Right ventricle myocardium superior (tissue), 1 donor: ENCODE data around the gene KRTAP10-3. TPM values are rescaled to one million over a fixed set of nuclear protein-coding genes. Genes with fewer than 3 reads are reported as not detected.

Experiments used
- ATAC-seq: fragments of 200-7000 bp; cut with Tn5 transposase; one replicate; pipeline ENCODE4 v1.9.1; 2020; ENCODE audit warnings: mild to moderate bottlenecking; ENCODE audit not compliant: poor library complexity
- DNase-seq: peaks from one replicate; pipeline ENCODE4 v3.0.0-alpha.2; 2020
- intact Hi-C: fragments of 100-400 bp; cut with DNase I; formaldehyde crosslinking; loops from one replicate; pipeline ENCODE4 v1.11.2; 2022
- total RNA-seq: library from RNA; stranded (reverse); fragmentation: NEBNext Ultra II Directional; extraction: Animal tissue kit (Norgen Biotek cat#: 25700); gene quantifications from one replicate; pipeline ENCODE4 v1.2.1, GENCODE V29; 2021
- donor health status: DM: no; HTN: yes; CAD: no; lungs with severe emphysema.

KRTAP10-3 gene
- total RNA-seq, 1 donor from 2014 or later, result not detected

GRCh38 chr21:44523567-44524413, 34.8 kb downstream of the KRTAP10-3 start:
- DNase-seq (no peak), ATAC-seq (no peak)
- intact Hi-C loops, result no loop called here

DNA sequence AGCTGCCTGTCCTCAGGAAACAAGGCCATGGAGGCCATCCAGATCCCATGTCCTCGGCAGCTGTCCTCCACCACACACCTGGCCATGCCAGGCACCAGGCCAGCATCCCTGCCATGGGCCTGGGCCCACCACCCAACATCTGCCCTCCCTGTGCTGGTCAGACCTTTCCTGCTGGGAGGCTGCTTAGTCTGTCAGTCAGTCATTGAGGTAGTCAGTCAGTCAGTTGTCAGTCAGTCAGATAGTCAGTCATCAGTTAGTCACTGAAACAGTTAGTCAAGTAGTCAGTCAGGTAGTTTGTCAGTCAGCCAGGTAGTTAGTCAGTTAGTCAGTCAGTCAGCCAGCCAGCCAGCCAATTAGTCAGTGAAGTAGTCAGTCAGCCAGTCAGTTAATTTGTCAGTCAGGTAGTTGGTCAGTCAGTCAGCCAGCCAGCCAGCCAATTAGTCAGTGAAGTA, 35.8 kb downstream of the KRTAP10-3 start:
- no peak for ATAC-seq
- no peak for DNase-seq
- intact Hi-C loops, result no loop called here

GRCh38 chr21:44521928-44522752, 36.5 kb downstream of the KRTAP10-3 start:
- ATAC-seq (no peak), DNase-seq (peak; percentile 33)
- intact Hi-C loops, result no loop called here

- DNase-seq, result peak; percentile 24
- no peak for ATAC-seq
- intact Hi-C loops, result no loop called here
Observed at GRCh38 chr21:44521301-44521927, 37.2 kb downstream of the KRTAP10-3 start.

DNA sequence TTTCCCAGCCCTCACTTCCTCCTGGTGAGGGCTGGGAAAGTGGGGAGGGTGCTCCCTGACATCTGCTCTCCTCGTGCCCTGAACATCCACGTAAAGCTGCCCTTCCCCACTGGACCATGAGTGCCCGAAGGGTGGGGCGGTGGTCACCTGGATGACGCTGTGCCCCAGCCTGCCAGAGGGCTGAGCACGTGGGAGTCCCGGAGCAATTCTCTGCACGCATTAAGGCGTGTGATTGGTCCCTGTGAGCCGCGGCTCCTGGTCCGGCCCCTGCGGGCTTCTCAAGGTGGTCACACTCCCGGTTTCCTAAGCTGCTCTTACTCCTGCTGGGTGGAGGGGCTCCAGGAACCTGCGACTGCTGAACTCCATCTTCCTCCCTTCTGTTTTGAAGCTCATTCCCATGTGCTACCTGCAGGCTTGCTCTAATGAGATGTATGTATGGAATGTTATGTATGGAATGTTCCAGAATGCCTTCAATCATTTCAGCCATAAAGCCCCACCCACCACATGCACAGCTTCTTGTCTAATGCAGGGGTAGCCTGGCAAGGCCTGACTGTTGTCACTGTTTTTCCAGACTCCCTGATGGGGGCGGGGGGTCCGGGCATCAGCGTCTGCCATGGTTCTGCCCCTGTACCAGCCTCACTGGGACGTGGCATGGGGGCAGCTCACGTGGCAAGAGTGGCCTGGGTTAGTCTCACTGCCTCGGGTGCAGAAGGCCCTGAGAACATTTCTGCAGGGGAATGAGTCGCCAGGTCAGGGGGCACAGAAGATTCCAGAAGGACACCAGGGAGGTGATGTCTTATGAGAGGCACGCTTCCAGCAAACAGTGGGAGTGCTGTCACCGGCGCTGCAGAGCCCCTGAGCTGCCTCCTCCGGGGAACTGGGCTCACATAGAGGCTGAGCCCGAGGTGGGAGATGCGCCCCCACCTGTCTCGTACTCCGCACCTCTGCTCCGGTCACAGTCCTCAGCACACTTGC, 38.0 kb downstream of the KRTAP10-3 start:
- intact Hi-C loops, result no loop called here
- peak; percentile 30 for DNase-seq
- ATAC-seq, result no peak

- DNase-seq, result peak; percentile 29
- intact Hi-C loops, result loop anchor here (10.0 kb wide), 1 partner anchor 275 kb away; no protein-coding TSS in a partner anchor
- ATAC-seq, result no peak
Observed at GRCh38 chr21:44519346-44520325, 39.0 kb downstream of the KRTAP10-3 start.

DNA sequence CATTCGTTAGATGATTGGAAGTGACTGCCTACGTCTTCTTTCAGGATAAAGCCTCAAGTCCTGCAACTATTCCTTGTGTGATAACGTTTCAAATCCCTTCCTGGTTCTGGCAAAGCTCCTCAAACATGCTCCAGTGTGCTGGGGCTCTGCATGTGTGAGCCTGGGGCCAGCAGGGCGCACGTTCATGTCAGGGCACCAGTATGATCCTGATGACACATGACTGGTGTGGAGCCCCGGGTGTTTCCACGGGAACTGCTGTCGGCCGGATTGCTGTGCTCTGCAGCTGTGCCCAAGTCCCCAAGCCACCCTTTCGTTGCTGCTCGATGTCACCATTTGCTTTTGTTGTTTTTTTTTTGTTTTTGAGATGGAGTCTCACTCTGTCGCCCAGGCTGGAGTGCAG, 39.9 kb downstream of the KRTAP10-3 start:
- ATAC-seq, result no peak
- intact Hi-C loops, result loop anchor here (10.0 kb wide), 1 partner anchor 276 kb away; no protein-coding TSS in a partner anchor
- peak; percentile 22 for DNase-seq

- DNase-seq, result peak; percentile 42
- no peak for ATAC-seq
- intact Hi-C loops, result loop anchor here (10.0 kb wide), 1 partner anchor 277 kb away; no protein-coding TSS in a partner anchor
Observed at GRCh38 chr21:44517175-44517899, 41.3 kb downstream of the KRTAP10-3 start.

- intact Hi-C loops, result loop anchor here (10.0 kb wide), 1 partner anchor 278 kb away; no protein-coding TSS in a partner anchor
- ATAC-seq (no peak), DNase-seq (peak; percentile 4)
Observed at GRCh38 chr21:44516828-44517174, 41.8 kb downstream of the KRTAP10-3 start.

- intact Hi-C loops, result loop anchor here (10.0 kb wide), 1 partner anchor 278 kb away; no protein-coding TSS in a partner anchor
- DNase-seq, result peak; percentile 38
- ATAC-seq, result no peak
Observed at GRCh38 chr21:44516342-44516741, 42.3 kb downstream of the KRTAP10-3 start.

GRCh38 chr21:44515359-44516165, 43.0 kb downstream of the KRTAP10-3 start:
- peak; percentile 33 for DNase-seq
- no peak for ATAC-seq
- intact Hi-C loops, result loop anchor here (10.0 kb wide), 1 partner anchor 279 kb away; no protein-coding TSS in a partner anchor

GRCh38 chr21:44514746-44515358, 43.7 kb downstream of the KRTAP10-3 start:
- ATAC-seq, result no peak
- DNase-seq, result peak; percentile 20
- intact Hi-C loops, result loop anchor here (10.0 kb wide), 1 partner anchor 280 kb away; no protein-coding TSS in a partner anchor

GRCh38 chr21:44514218-44514520, 44.4 kb downstream of the KRTAP10-3 start:
- DNase-seq (peak; percentile 17), ATAC-seq (no peak)
- intact Hi-C loops, result loop anchor here (10.0 kb wide), 1 partner anchor 281 kb away; no protein-coding TSS in a partner anchor

DNA sequence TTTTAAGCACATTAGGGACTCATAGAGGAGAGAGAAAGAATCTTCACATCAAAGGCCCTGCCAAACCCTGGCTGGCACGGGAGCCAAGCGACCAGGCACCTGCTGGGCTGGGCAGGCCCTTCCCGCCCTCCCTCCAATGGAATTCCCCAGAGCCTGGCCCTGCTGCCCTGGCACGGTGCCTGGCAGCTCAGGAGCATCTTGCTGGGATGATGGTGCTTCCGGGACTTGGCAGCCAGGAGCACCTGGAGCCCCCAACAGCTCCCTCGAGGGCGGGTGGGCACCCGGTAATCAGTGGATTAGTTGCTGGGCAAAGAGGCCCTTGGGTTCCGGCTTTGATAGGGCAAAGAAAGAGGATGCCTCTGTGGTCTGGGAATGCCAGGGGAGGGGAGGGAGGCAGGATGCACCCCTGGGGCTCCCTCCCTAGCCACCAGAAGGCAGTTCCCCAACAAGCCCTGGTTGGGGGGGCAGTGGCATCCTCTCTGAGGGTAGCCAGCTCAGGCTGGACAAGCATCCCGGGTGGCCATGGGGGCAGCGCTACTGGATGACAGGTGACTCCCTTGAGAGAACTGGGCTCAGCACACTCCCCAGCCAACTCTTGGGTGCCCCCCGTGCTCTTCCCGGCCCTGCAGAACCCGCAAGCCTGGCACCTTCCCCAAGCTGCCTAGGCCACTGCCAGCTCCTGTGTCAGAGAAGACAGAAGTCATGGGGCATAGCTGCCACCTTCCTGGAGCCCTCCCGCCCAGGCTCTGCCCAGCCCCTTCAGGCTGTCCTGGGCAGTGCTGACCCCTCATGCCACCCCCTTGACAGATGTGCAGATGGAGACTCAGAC, 45.0 kb downstream of the KRTAP10-3 start:
- no peak for ATAC-seq
- intact Hi-C loops, result loop anchor here (10.0 kb wide), 1 partner anchor 281 kb away; no protein-coding TSS in a partner anchor
- DNase-seq, result peak; percentile 22
